GM18870 (cell line): ENCODE data around the gene DST.
"Not testable (repeated sequence)": the region's sequence is repeated elsewhere in the genome, so short reads cannot be mapped to it uniquely, and the experiment has no call there.

ENCODE experiments used
- ATAC-seq: cut with Tn5 transposase; IDR thresholded peaks from one replicate; pipeline ENCODE4 v1.9.1; 2021; ENCODE audit warnings: moderate library complexity; ENCODE audit not compliant: unreplicated experiment

The DST gene

DNA sequence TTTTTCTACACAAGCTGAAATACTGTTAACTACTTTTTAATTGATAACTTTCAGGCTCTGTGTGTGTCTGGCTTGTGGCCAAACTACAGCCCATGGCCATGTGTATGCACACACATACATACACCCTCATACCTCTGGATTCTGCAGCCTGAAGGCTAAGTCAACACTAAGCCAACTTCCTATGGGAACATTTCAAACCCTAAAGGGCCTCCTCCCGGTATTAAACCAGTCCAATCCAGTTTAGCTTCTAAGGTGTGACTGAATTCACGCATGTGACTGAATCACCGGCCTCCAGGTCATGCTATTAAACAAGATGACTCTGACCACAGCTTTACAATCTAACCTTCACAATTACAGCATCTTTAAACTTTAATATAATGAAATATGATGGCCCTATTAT is 20.7 kb upstream of the DST start:
- no peak for ATAC-seq

DNA sequence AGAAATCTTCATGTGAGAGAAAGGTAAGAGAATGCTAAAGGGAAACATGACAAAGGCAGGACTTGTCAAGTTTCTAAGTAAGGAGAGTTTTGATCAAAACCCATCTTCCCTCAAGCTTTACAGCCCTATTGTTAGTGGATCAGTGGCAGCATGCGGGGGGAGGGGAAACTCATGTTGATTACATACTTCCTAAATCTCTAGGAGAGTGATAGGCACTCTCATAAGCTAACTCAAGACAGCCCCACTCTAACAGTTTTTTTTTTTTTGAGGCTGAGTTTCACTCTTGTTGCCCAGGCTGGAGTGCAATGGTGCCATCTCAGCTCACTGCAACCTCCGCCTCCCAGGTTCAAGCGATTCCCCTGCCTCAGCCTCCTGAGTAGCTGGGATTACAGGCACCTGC is 18.6 kb upstream of the DST start:
- ATAC-seq: not testable (repeated sequence)

DNA sequence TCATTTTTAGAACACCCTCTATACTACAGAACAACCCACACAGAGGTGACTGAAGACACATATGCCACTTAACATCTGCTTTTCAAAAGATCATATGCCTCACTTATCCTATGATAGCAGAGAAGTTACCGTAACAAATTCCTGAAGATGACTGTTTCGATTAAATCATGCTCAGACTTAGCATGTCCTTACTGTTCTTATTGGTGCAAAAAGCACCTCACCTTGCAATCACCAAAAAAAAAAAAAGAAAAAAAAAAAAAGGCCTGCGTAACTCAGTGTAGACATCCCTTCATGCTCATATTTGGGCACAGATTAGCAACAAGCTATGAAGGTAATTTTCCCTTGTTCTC is 17.7 kb upstream of the DST start:
- no peak for ATAC-seq

DNA sequence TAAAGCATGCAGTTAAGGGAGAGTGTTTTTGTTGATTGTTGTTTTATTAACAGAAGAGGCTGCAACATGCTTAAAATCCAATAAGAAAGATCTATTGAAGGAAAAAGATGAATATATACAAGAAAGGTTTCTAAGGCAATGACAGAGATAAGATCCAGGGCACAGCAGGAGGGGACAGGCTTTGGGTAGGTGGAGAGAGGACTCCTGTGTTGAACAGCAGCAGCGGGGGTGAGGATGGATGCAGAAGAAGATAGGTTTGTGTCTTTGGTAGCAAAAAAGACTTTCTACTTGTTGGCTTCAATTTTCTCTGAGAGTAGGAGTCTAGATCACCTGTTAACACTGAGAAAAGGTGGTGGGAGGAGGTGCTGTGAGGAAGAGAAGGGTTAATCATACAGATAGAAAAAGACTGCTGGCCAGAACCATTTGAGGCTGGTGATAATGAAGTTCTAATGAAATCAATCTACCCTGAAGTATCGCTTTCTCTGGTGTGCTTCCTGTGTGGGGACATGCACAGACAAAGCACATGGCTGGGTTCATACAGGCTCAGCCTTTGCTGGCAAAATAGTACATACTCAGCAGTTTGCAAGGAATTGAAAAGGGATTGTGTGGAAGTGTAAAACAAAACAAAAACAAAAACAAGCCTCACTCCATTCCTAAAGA is 17.2 kb upstream of the DST start:
- peak; percentile 91 for ATAC-seq

DNA sequence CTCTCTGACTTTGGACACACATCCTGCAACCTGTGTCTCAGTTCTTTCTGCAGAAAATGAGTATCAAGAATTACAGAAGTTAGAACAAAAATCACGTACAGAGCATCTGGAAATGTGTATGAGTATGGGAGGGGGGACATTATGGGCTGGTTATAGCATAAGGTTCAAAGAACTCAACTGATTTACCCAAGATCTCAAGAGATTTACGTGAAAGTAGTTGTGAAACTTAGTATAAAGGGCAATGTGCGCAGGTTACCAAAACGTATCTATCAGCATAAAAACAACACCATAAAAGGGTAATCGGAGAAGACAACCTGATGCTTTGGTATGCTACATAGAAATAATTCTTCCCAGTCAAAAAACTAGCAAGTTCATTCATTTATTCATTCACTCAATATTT is 15.6 kb upstream of the DST start:
- no peak for ATAC-seq

GRCh38 chr6:56657354-56657753 is 14.7 kb upstream of the DST start:
- no peak for ATAC-seq

GRCh38 chr6:56656466-56656865 is 13.8 kb upstream of the DST start:
- no peak for ATAC-seq

DNA sequence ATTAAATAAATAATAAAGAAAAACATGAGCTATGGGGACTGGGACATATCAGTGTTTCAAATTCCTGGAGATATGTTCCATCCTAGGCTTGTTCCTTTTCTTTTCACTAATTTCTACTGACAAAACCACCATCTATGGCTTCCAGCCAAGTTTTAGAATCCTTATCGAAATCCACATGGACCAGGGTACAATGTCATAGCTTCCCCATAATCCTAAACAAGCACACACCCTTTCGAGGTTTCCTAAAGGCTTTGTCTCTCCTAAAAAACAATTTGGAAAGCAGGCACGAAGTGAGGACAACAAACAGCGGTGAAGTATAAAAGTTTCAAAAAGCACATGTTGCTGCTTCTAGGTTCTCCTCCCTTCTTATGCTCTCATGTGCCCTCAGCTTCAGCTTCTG is 13.3 kb upstream of the DST start:
- no peak for ATAC-seq

- no peak for ATAC-seq
Observed at GRCh38 chr6:56655249-56655648, 12.6 kb upstream of the DST start.

- no peak for ATAC-seq
Observed at GRCh38 chr6:56652994-56653393, 10.3 kb upstream of the DST start.

DNA sequence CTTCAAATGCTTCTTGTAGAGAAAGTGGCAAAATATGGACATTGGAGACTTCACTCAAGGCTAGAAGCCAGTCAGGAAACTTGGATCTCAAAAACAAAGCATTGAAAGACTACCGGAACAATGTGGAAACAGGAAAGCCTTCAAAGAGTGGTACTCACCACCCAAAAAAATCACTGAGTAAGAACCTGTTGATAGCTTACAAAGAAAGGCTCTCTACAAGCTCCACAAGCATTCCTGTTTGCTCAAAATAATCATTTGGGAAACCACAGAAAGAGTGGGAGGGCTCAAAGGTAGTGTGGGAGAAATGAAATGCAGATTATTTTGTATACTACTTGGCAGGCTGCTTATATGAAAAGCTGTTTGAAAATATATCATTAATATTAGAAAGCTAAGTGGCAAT is 9.5 kb upstream of the DST start:
- ATAC-seq: no peak

DNA sequence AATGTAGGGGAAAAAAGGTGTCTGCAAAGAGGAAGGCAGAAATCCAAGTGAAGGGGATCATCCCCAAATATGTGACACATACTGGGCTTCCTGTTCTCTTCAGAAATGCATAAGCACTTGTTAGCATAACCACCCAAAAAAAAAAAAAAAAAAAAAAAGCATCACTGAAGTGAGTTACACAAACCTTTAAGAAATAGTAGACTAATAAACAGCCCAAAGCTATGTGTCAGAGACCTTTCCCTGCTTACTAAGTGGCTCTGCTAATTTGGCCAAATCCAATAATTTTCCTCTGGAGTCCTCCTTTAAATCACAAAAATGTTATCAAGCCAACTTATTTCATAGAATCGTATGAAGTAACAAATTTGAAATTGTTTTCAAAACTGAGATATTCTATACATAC is 7.5 kb upstream of the DST start:
- ATAC-seq: no peak

GRCh38 chr6:56649782-56650181 is 7.1 kb upstream of the DST start:
- no peak for ATAC-seq

DNA sequence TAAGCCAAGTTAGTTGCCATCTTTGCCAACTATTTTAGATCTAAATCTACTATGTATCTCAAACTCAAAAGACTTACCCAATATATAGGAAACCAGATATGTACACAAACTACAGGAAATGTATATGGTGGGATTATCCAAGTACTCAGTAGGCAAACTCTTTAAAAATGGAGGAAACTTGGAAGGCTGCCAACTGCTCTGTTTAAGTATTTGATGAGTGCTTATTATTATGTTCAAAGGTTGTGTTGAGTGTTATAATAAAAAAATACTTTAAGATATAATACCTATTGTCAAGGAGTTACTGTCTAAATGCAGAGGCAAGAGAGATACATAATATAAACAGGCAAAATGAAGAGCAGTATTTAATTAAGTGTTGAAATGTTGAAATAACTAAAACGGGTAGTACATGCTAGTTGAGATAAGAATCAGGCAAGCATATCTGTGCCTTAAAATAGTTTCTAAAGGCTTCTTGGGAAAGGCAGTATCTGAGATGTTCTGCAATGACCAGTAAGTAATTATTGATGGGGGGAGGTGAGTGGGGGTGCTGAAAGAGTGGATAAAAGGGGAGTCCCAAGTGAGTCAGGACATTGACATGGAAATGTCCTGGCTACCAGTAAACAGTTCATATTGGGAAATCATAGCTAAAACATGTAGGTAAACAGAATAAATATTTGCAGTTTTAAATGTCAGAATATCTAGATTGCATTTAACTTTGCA is 6.5 kb upstream of the DST start:
- ATAC-seq: no peak

DNA sequence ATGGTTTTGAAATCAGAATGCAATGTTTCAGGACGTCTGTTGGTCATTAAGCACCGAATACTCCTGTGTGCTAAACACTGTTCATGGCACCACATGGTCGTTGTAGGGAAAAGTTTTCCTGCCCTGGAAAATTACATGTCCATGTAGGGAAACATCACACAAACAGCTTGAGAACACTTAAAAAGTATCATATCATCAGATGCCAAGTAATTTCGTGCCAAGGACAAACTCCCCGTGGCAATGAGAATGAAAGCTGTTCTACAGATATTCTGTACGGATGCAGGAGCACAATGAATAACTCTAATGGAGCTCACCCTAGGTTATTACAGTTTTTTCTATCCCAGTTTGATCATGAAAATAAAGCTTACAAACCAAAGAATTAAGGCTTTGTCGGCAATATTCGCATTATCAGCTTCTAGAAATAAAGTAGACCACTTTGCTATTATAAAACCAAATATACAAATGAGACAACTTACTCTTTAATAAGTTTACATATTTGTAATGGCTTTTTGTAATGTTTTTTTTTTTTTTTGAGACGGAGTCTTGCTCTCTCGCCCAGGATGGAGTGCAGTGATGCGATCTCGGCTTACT is 4.6 kb upstream of the DST start:
- no peak for ATAC-seq

DNA sequence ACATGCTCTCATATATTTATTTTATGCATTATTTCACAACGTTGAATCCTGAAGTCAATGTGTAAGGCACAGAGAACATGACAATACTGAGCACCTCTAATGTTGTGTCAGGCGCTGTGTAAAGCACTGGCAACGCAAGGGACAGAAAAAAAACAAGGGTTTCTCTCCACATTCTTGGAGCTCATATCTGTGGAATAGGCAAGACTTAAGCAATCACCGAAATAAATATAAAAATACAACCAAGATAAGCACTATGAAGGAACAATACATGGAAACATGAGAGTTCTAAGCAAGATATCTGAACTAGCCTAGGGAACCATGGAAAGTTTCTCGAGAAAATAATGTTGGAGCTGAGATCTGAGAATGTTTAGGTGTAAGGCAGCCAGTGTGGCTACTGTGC is 1.7 kb upstream of the DST start:
- no peak for ATAC-seq

DNA sequence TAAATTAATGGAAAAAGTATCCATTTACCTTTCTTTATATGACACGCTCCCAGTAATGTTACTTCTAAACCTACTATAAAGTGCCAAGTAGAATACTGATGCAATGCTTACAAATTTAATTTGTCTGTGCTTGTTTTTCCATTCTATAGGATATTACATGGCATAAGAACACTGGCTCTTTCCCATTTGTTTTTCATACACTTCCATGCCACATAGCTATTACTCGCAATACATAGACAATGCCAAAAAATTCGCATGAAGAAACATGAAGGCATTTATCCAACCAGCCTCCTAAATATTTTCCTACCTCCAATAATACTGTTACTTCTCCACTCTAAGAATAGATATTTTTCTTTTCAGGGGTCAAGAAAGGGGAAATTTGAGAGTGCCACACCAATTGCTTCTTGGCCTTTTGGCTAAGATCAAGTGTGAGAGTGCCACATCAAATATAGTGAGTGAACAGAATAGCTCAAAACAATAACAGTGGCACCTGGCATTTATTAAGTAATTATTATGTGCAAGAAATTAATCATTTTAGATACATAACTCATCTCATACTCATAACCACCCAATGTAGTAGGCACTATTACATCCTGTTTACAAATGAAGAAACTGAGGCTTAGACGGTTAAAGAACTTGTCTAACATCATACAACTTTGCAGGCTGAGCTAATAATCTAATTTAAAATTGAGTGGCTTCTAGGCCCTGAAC is 845 bp upstream of the DST start:
- no peak for ATAC-seq

DNA sequence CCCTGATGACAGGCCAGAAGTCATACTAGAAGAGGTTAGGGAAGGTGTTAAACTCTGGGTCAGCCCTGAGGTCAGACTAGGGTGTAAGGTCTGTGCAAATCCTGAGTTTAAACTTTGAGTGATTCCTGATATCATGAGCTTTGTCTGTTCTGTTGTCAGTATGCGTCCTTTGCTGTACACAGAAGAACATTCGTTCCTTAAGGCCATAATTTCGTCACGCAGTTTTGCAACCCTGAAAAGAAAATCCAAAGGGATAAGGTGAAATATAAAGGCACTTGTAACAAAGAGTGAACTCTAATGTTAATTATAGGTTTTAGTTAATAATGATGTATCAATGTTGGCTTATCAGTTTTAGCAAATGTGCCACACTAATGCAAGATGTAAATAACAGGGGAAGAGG is 2.3 kb downstream of the DST start:
- ATAC-seq: no peak

DNA sequence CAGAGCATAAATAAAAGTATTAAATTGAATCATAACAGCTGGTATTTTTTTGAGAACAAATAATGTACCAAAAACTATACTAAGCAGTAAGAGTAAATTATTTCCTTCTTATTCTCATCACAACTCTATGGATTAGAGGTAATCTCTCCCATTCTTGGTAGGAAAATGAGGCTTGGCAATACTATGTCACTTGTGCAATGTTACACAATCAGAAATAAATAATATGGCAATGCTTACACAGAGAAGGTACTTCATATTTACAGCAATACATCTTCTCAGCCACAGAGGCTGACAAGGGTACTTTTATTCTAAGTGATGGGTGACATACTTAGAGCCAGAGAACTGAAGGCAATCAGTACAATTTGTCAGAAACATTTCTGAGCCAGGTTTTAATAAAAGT is 3.9 kb downstream of the DST start:
- ATAC-seq: no peak

GRCh38 chr6:56637640-56638039 is 5.0 kb downstream of the DST start:
- ATAC-seq: no peak

GRCh38 chr6:56628105-56628504 is 14.6 kb downstream of the DST start:
- ATAC-seq: no peak

- ATAC-seq: no peak
Observed at GRCh38 chr6:56625356-56625755, 17.3 kb downstream of the DST start.
